AG09309 (cell line): ENCODE measurements around the gene CACNA1F.

Source experiments
- DNase-seq: peaks from one replicate; pipeline ENCODE4 v3.0.0-alpha.2; 2010; ENCODE audit warnings: low read depth
- H3K4me3 ChIP-seq: 2 replicates; pipeline ENCODE4 v1.5.1; 2011; ENCODE audit warnings: mild to moderate bottlenecking, low read depth, low read length, moderate library complexity; ENCODE audit not compliant: control insufficient read depth
- TF ChIP-seq, protein P1 (sequence below): IDR thresholded peaks from 2 replicates; pipeline ENCODE4 v1.5.1; 2011; ENCODE audit warnings: mild to moderate bottlenecking, low read depth, low read length, inconsistent platforms; ENCODE audit not compliant: insufficient read depth, control insufficient read depth; ENCODE audit errors: missing control alignments

CACNA1F gene

DNA sequence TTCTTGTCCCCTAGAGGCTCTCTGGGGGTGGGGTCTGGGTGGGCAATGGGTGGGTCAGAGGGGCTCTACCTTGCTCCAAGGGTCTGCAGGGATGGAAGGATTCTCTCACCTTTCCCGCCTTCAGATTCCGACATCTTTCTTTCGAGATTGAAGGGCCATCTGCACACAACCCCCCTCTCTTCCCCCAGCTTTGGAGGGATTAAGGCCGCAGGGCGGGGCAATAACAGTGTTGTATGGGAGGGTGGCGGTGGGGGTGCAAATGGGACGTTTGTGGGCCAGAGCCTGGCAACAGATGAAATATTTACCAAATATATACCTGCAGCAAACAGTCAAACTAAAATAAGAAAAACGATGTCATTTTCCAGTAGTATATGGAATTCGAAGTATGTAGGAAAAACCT lies at the start of gene CACNA1F:
CACNA1F (minus strand) TSS at position 165 of the 400 bp plus-strand sequence; CDS start at position 134, 31 bp downstream.
- TF ChIP-seq, protein P1, sequence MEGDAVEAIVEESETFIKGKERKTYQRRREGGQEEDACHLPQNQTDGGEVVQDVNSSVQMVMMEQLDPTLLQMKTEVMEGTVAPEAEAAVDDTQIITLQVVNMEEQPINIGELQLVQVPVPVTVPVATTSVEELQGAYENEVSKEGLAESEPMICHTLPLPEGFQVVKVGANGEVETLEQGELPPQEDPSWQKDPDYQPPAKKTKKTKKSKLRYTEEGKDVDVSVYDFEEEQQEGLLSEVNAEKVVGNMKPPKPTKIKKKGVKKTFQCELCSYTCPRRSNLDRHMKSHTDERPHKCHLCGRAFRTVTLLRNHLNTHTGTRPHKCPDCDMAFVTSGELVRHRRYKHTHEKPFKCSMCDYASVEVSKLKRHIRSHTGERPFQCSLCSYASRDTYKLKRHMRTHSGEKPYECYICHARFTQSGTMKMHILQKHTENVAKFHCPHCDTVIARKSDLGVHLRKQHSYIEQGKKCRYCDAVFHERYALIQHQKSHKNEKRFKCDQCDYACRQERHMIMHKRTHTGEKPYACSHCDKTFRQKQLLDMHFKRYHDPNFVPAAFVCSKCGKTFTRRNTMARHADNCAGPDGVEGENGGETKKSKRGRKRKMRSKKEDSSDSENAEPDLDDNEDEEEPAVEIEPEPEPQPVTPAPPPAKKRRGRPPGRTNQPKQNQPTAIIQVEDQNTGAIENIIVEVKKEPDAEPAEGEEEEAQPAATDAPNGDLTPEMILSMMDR = no peak
- no peak within 1 kb of the TSS for H3K4me3 ChIP-seq
- DNase-seq = no peak

DNA sequence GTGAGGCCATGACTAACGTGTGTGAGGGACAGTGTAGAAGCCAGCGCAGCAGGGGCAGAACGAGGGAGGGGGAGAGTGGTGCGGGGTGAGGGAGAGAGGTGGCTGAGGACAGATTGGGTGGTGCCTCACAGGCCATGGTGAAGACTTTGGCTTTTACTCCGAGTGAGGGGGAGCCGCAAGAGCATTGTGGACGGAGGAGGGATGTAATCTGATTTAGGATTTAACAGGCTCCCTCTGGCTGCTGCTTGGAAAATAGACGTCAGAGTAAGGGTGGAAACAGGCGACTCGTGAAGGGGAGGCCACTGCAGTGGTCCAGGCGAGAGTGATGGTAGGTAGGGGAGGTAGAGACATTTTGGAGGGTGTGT lies 49.5 kb upstream of the CACNA1F start:
- DNase-seq = no peak
- TF ChIP-seq, protein P1 = peak; percentile 31
- H3K4me3 ChIP-seq = no peak overlapping the region

DNA sequence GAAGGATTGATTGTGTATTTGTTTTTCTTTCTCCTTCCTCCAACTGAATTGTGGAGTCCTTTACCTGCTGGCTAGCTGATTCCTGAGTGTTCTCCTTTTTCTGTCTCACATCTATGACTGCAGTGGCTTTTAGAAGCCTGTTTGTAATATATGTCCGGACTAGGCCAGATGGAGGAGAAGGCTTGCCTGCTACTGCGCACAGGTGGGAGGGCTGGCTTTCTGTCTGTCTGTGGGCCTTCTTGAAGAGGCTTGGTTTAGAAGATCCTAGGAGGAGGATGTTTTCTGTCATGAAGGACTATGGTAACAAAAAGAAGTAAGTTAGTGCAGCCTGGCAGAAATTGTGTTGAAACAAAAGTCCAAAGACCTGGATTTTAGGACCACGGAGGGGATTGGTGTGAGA lies 44.9 kb upstream of the CACNA1F start:
- no peak for DNase-seq
- TF ChIP-seq, protein P1 = no peak
- H3K4me3 ChIP-seq = no peak overlapping the region

DNA sequence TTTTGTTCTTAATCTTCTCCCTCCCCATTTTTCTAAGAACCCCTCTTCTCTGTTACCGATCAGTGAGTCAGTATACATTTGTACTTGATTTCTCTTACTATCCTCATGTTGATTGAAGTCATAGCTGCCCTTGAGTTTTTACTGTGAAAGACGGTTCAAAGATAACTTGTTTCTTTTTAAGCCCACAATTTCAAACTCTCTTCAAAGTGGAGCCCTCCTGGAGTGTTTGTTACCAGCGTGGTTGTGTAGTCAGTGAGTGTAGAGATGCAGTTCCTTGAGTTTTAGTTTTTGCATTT lies 44.3 kb upstream of the CACNA1F start:
- H3K4me3 ChIP-seq = no peak overlapping the region
- TF ChIP-seq, protein P1 = no peak
- no peak for DNase-seq

DNA sequence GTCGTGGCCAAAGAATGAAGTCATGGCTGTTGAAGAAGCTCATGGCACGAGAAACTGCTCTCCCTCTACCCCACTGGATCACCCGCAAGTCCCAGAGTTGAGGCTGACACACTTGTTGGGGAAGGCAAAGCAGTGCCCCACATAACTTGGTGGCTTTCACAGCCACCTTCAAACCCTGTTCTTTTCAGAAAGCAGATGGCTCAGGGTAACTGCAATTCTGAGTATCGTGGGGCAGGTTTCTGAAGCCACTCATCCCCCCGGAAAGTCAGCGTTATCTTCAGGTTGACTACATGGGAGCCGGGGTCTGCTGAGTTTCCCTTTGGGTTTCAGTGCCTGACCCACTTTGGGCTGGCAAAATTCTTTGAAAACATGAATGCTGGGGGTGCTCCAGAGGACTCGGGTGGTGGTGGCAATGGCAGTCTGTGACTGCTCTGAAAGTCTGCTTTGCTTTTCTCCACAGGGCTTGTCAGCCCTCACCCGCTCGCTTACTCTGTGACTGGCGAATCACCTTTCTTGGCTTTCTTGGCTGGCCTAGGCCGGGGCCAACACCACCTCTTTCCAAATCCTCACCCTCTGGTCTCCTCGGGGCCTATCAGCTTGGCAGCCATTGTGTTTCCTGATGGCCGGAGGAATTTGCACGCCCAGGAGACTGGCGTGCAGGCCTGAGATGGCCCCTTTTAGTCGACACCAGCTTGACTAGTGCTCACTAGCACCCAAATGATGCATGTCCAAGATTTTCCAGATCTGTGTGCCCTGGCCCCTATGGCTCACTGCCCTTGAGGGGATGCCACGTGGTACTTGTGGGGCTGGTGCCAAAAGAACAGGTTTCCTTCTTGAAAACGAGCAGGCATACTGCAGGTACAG lies 43.8 kb upstream of the CACNA1F start:
- H3K4me3 ChIP-seq = no peak overlapping the region
- TF ChIP-seq, protein P1 = no peak

DNA sequence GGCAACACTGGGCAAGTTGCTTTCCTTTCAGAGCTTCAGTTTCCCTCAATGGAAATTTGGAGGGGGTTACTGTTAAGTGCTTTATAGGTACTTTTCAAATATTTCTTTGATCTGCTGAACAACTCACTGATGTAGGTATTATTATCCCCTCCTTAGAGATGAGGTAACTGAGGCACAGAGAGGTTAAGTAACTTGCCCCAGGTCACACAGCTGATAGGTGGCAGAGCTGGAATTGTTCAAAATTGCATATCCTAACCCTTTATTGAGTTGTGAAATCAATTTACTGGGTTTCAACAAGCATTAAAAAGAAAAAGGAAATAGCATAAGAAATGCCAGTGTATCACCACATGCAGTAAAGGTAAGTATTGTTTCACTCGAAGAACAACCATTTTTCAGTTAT lies 43.1 kb upstream of the CACNA1F start:
- TF ChIP-seq, protein P1 = no peak
- H3K4me3 ChIP-seq = no peak overlapping the region
- no peak for DNase-seq

More for the DNA sequence above, 43.8 kb upstream of the CACNA1F start:
- no peak for DNase-seq
